Mesendoderm (in vitro differentiated cells): ENCODE data around the gene CYCS.
"Not testable (repeated sequence)": the region's sequence is repeated elsewhere in the genome, so short reads cannot be mapped to it uniquely, and the experiment has no call there.

Experiments
- DNase-seq: peaks from one replicate; pipeline ENCODE4 v3.0.0; 2013
- H2AK5ac ChIP-seq: 2 replicates; pipeline ENCODE4 v1.6.1; 2013; ENCODE audit warnings: low read length, inconsistent platforms
- H2BK120ac ChIP-seq: 2 replicates; pipeline ENCODE4 v1.6.1; 2013; ENCODE audit warnings: low read depth, mild to moderate bottlenecking, low read length, moderate library complexity, mixed read lengths
- H2BK15ac ChIP-seq: replicated peaks from 2 replicates; pipeline ENCODE4 v1.6.1; 2013; ENCODE audit warnings: low read depth, mild to moderate bottlenecking, moderate library complexity
- H2BK5ac ChIP-seq: 2 replicates; pipeline ENCODE4 v1.6.1; 2013; ENCODE audit warnings: low read length, inconsistent platforms
- H3K18ac ChIP-seq: 2 replicates; pipeline ENCODE4 v1.6.1; 2013; ENCODE audit warnings: mild to moderate bottlenecking, low read length, mixed read lengths
- H3K23ac ChIP-seq: one replicate; pipeline ENCODE4 v1.6.1; 2013; ENCODE audit warnings: low read length
- H3K27ac ChIP-seq: 2 replicates; pipeline ENCODE4 v1.5.1; 2013; ENCODE audit warnings: low read depth, mild to moderate bottlenecking, inconsistent platforms, low read length, moderate library complexity
- H3K27me3 ChIP-seq: 2 replicates; pipeline ENCODE4 v1.6.1; 2013; ENCODE audit warnings: low read length, control low read depth, mild to moderate bottlenecking, inconsistent platforms; ENCODE audit not compliant: insufficient read depth, poor library complexity
- H3K36me3 ChIP-seq: 2 replicates; pipeline ENCODE4 v1.6.1; 2013; ENCODE audit warnings: low read length, inconsistent platforms; ENCODE audit not compliant: control insufficient read depth, insufficient read depth
- H3K4ac ChIP-seq: one replicate; pipeline ENCODE4 v1.6.1; 2013; ENCODE audit warnings: low read depth, mild to moderate bottlenecking, low read length, moderate library complexity
- H3K4me1 ChIP-seq: 2 replicates; pipeline ENCODE4 v1.6.1; 2013; ENCODE audit warnings: low read depth, low read length, inconsistent platforms; ENCODE audit not compliant: control insufficient read depth
- H3K4me2 ChIP-seq: 2 replicates; pipeline ENCODE4 v1.6.1; 2013; ENCODE audit warnings: low read length
- H3K4me3 ChIP-seq: 2 replicates; pipeline ENCODE4 v1.5.1; 2013; ENCODE audit warnings: mild to moderate bottlenecking, low read length
- H3K56ac ChIP-seq: one replicate; pipeline ENCODE4 v1.6.1; 2013; ENCODE audit warnings: low read length
- H3K79me1 ChIP-seq: 2 replicates; pipeline ENCODE4 v1.6.1; 2013; ENCODE audit warnings: low read length, inconsistent platforms
- H3K79me2 ChIP-seq: 2 replicates; pipeline ENCODE4 v1.6.1; 2013; ENCODE audit warnings: mild to moderate bottlenecking, low read length; ENCODE audit not compliant: control insufficient read depth, insufficient read depth
- H3K9ac ChIP-seq: 2 replicates; pipeline ENCODE4 v1.6.1; 2013; ENCODE audit warnings: low read length, inconsistent platforms
- H4K5ac ChIP-seq: one replicate; pipeline ENCODE4 v1.6.1; 2013; ENCODE audit warnings: low read length
- H4K8ac ChIP-seq: one replicate; pipeline ENCODE4 v1.6.1; 2013; ENCODE audit warnings: low read depth, mild to moderate bottlenecking, control low read depth, low read length, moderate library complexity
- WGBS: extraction: QIAGEN DNeasy Blood & Tissue Kit; methylation state at CpG from one replicate; pipeline ENCODE4 v1.1.7; 2013; ENCODE audit warnings: low lambda C conversion rate, missing lambda C conversion rate; ENCODE audit not compliant: insufficient coverage; ENCODE audit errors: extremely low coverage; 5-methylcytosine and 5-hydroxymethylcytosine counted together

The CYCS gene

GRCh38 chr7:25083201-25083600 is 41.9 kb downstream of the CYCS start:
- Histone ChIP-seq H2AK5ac (no peak overlapping the region), H3K4me3 (no peak overlapping the region), H4K8ac (no peak overlapping the region), H4K5ac (no peak overlapping the region), H3K27me3 (no peaks in the 10 kb centered on the region), H2BK15ac (no peak overlapping the region), H3K23ac (no peak overlapping the region), H3K79me1 (no peaks in the 10 kb centered on the region), H3K18ac (no peak overlapping the region), H3K9ac (no peak overlapping the region), H2BK120ac (no peak overlapping the region), H3K27ac (no peak overlapping the region), H3K4ac (no peak overlapping the region), H3K56ac (no peak overlapping the region), H3K4me2 (no peak overlapping the region), H3K4me1 (no peaks in the 10 kb centered on the region), H2BK5ac (no peak overlapping the region), H3K36me3 (no peaks in the 10 kb centered on the region), H3K79me2 (no peaks in the 10 kb centered on the region)
- DNase-seq, result no peak
- no CpG with 5 or more reads among the region's 4 CpGs for WGBS

GRCh38 chr7:25082041-25082440 is 43.0 kb downstream of the CYCS start:
- H3K4ac ChIP-seq, H3K9ac ChIP-seq, H2BK120ac ChIP-seq, H4K5ac ChIP-seq, H3K27ac ChIP-seq, H2AK5ac ChIP-seq, H3K4me2 ChIP-seq, H3K4me1 ChIP-seq, H3K18ac ChIP-seq, H3K4me3 ChIP-seq, H3K79me1 ChIP-seq, H4K8ac ChIP-seq, H3K23ac ChIP-seq, H2BK5ac ChIP-seq, H3K56ac ChIP-seq, H3K79me2 ChIP-seq, H2BK15ac ChIP-seq, DNase-seq, H3K36me3 ChIP-seq, H3K27me3 ChIP-seq: not testable (repeated sequence)
- WGBS, result no CpG with 5 or more reads among the region's 4 CpGs

GRCh38 chr7:25077096-25077495 is 48.0 kb downstream of the CYCS start:
- no peaks in the 10 kb centered on the region for H3K27me3 ChIP-seq
- no peak overlapping the region for H2AK5ac ChIP-seq
- H2BK15ac ChIP-seq, result no peak overlapping the region
- no peak overlapping the region for H2BK5ac ChIP-seq
- H3K18ac ChIP-seq, result no peak overlapping the region
- H3K79me1 ChIP-seq, result no peaks in the 10 kb centered on the region
- H3K4me1 ChIP-seq, result no peaks in the 10 kb centered on the region
- no peaks in the 10 kb centered on the region for H3K79me2 ChIP-seq
- H3K4me2 ChIP-seq, result no peak overlapping the region
- H3K4ac ChIP-seq, result no peak overlapping the region
- H4K5ac ChIP-seq, result no peak overlapping the region
- H3K36me3 ChIP-seq, result no peaks in the 10 kb centered on the region
- H4K8ac ChIP-seq, result no peak overlapping the region
- H2BK120ac ChIP-seq, result no peak overlapping the region
- H3K23ac ChIP-seq, result no peak overlapping the region
- no peak overlapping the region for H3K9ac ChIP-seq
- DNase-seq, result no peak
- WGBS, result no CpG with 5 or more reads among the region's 4 CpGs
- H3K56ac ChIP-seq, result no peak overlapping the region
- no peak overlapping the region for H3K27ac ChIP-seq
- H3K4me3 ChIP-seq, result no peak overlapping the region

GRCh38 chr7:25075459-25075858 is 49.6 kb downstream of the CYCS start:
- H3K18ac ChIP-seq, result no peak overlapping the region

GRCh38 chr7:25073451-25073850 is 51.6 kb downstream of the CYCS start:
- Histone ChIP-seq H3K79me1 (no peaks in the 10 kb centered on the region), H3K27ac (no peak overlapping the region), H3K9ac (no peak overlapping the region), H2BK5ac (no peak overlapping the region), H4K8ac (no peak overlapping the region), H2AK5ac (no peak overlapping the region), H3K27me3 (no peaks in the 10 kb centered on the region), H3K4me2 (no peak overlapping the region), H3K79me2 (no peaks in the 10 kb centered on the region), H3K4me1 (no peaks in the 10 kb centered on the region), H3K4ac (no peak overlapping the region), H2BK15ac (no peak overlapping the region), H3K36me3 (no peaks in the 10 kb centered on the region), H3K18ac (no peak overlapping the region), H3K23ac (no peak overlapping the region), H3K56ac (no peak overlapping the region), H4K5ac (no peak overlapping the region), H3K4me3 (no peak overlapping the region), H2BK120ac (no peak overlapping the region)
- no peak for DNase-seq
- WGBS, result no CpG with 5 or more reads among the region's 2 CpGs

More at GRCh38 chr7:25075459-25075858, 49.6 kb downstream of the CYCS start:
- H3K4ac ChIP-seq, result no peak overlapping the region
- no peaks in the 10 kb centered on the region for H3K79me2 ChIP-seq
- H2BK120ac ChIP-seq, result no peak overlapping the region
- WGBS, result no CpG with 5 or more reads among the region's 8 CpGs
- H3K56ac ChIP-seq, result no peak overlapping the region
- H3K36me3 ChIP-seq, result no peaks in the 10 kb centered on the region
- no peak overlapping the region for H2AK5ac ChIP-seq
- H2BK15ac ChIP-seq, result no peak overlapping the region
- H3K4me3 ChIP-seq, result no peak overlapping the region
- H3K27me3 ChIP-seq, result no peaks in the 10 kb centered on the region
- H3K27ac ChIP-seq, result no peak overlapping the region
- no peak overlapping the region for H4K8ac ChIP-seq
- no peak overlapping the region for H4K5ac ChIP-seq
- H3K9ac ChIP-seq, result no peak overlapping the region
- H3K4me2 ChIP-seq, result no peak overlapping the region
- H2BK5ac ChIP-seq, result no peak overlapping the region
- DNase-seq, result no peak
- no peaks in the 10 kb centered on the region for H3K4me1 ChIP-seq
- H3K79me1 ChIP-seq, result no peaks in the 10 kb centered on the region
- H3K23ac ChIP-seq, result no peak overlapping the region
